Endometrial microvascular endothelial cells (primary cell): Measurements from ENCODE around the gene SFMBT1. TPM values are rescaled to one million over a fixed set of nuclear protein-coding genes. Genes with fewer than 3 reads are reported as not detected.
"Not testable (repeated sequence)": the region's sequence is repeated elsewhere in the genome, so short reads cannot be mapped to it uniquely, and the experiment has no call there.

ENCODE experiments used
- in situ Hi-C: cut with HindIII; loops from 2 replicates; pipeline ENCODE4 v1.10.0; 2017; ENCODE audit warnings: low sequenced_read_pairs, low pct_unique_long_range_greater_than_20kb; ENCODE audit errors: inconsistent ontology term
- total RNA-seq: library from RNA; depleted of rRNA; stranded (reverse); fragments of >200 nt; gene quantifications from one replicate; pipeline ENCODE4 v1.2.3, GENCODE V29; 2015; ENCODE audit errors: inconsistent ontology term

SFMBT1 gene
- total RNA-seq, 1 donor from 2014 or later: 4.9 TPM

DNA sequence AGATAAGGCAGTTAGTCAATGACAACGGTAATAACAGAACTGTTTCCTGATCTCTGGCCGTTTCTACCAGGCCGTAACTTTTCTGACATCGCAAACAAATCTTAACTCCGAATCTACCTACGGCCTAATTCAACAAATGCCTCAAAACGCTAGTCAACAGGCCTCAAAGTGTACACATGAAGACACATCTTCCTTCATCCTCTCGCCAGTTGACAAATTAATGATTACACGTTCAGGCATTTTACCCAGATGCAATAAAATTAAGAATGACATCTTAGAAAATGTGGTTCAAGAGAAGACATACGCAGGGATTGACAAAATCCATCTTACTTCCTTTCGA, 1.5 kb downstream of the SFMBT1 start:
- in situ Hi-C loops: no loop called here

DNA sequence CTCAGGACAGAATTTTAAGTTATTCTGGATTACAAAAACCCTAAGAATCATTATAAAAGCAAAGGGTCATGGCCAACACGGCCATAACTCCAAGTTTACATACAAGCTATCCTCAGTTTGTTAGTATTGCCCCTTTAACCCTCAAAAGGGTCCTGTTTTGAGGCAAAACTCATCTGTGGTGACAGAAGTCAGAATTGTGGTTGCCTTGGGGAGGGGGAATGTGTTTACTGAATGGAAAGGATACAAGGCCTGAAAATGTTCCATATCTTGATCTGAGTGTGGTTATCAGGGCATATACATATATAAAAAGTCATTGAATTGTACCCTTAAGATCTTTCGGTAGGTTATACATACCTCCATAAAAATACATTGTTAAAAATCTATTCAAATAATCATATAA, 2.1 kb downstream of the SFMBT1 start:
- in situ Hi-C loops: no loop called here

DNA sequence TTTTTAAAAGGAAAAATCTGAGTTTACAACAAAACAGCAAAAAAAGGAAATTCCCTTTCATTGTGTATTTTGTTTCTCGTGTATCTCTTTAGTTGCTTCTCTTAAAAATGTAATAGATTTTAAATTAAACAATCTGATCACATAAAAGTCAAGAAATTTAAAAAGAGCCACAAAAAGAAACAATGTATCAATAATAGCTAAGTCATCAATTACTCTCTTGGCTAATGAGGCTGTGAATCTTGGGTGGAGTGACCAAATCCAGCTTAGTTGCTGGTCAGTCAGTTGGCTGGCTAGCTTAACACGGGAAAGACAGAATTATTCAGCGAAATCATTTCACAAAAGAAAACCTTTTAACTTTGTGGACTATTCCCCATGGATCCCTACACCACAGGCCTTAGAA, 3.2 kb downstream of the SFMBT1 start:
- in situ Hi-C loops: no loop called here

DNA sequence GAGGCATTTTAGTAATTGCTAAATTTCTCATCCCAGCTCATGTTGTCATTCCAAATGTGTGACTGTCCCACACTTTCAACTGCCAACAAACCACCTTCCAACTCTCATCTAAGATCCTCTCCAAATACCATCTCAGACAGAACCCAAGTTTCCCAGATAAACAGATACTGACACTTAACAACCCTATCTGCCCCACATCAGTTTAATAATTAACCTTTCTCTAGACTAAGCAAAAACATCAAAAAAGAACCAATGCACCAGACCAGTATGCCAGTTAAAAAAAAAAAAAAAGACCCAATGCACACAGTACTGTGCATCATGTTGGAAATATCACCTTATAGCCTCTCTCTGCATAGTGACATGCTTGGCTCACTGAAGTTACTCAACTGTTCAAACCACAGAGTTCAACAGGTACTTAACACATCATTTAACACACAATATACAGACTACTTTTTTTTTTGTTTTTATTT, 5.5 kb downstream of the SFMBT1 start:
- in situ Hi-C loops: no loop called here

DNA sequence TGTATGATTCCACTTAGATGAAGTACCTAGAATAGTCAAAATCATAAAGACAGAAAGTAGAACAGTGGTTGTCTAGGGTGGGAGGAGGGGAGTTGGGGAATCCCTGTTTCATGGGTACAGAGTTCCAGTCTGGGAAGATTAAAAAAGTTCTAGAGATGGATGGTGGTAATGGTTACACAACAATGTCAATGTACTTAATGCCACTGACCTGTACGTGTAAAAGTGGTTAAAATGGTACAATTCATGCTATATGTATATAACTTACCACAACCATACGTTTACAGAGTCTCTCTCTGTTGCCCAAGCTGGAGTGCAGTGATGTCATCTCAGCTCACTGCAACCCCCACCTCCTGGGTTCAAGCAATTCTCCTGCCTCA, 6.5 kb downstream of the SFMBT1 start:
- in situ Hi-C loops: no loop called here

DNA sequence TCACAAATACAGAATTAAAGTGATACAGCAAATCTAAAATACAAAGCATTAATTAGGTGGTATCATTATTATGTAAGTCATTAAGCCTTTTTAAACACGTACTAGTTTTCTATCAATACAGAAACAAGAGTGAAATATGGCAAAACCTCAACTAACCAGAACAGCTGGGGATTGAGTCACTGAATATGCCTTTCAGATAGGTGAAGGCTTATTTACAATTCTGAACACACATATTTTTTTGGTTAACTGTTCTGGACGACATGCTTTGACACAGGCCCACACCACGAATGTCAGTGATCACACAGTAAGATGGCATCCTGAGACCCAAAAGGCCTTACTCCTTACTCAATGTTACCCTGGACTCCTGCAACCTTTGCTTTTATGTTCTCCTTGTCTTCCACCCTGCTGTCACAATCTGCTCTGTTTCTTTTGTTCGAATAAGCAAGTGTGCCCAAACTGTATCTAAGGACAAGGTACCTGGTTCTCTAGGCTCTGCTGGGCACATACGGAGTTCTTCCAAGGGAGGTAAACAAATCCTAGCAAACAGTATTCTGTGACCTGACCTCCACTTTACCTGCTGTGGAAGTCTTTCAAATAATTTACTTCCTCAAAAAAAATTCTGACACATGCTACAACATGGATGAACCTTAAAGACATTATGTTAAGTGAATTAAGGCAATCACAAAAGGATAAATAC, 7.0 kb downstream of the SFMBT1 start:
- in situ Hi-C loops: no loop called here

DNA sequence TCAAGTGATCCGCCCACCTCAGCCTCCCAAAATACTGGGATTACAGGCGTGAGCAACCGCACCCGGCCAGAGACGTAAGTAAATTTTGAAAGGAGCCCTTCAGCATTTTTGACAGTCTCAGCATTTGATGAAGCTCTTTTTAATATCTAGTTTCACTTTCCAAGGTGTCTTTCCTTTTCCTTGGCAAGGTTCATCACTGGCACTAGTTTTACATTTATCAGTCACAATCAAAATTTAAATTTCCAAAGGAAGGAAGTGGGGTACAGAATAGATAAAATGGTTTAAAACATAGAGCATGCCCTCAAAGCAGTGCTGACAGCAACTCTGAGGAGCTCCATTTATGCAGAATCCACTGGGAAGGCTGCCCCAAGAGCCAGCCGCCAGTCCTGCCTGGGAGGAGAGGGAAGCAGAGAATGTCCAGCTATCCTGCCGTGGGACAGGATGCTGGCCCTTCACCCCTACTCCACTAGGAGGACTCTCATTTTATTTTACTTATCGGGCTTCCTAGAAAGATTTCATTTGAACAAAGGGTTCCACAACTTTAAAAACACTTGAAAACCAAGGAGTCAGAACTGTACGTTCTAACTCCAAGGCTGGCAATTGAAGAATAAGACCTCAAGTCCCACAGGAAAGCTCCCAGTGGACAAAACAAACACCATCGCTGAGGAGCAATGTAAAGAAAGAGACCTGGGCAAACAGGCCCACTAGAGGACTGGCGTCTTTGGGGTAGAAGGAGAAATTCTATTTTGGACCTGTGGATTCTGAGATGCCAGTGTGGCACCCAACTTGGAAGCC, 9.9 kb downstream of the SFMBT1 start:
- in situ Hi-C loops: no loop called here

DNA sequence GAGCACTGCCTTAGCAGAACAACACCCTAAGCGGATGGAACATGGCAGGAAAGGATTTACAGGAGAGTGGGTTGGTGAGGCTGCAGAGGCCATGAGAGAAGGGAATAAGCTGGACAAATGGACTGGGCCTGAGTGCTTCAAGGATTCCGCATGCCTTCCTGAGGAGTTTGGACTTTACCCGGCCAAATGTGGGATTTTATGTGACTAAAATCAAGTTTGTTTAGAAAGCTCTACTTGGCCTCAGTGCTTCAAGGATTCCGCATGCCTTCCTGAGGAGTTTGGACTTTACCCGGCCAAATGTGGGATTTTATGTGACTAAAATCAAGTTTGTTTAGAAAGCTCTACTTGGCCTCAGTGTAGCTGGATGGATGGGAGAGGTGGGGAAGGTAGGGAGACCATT, 10.9 kb downstream of the SFMBT1 start:
- in situ Hi-C loops: not testable (repeated sequence)

DNA sequence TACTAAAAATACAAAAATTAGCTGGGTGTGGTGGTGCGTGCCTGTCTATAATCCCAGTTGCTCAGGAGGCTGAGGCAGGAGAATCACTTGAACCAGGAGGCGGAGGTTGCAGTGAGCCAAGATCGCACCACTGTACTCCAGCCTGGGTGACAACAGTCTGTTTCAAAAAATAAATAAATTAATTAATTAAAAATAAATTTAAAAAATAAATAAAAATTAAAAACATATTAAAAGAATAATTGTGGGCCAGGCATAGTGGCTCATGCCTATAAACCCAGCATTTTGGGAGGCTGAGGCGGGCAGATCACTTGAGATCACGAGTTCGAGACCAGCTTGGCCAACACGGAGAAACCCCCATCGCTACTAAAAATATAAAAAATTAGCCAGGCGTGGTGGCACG, 11.5 kb downstream of the SFMBT1 start:
- in situ Hi-C loops: not testable (repeated sequence)

DNA sequence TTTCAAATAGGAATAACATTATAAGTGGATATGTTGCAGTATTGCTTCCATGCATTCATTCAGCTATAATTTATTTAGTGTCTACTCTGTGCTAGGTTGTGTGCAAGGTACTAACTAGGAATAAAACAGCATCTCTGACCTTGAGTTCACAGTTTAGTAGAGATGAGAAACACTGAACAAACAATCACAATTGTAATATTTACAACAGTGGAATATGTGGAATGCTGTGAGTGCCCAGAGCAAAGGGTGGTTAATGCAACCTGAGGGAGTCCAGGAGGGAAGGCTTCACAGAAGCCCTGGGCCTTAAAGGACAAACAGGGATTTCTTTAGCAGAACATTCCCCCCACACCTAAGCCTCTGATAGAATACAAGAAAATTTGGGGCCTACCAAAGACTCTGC, 13.3 kb downstream of the SFMBT1 start:
- in situ Hi-C loops: no loop called here

DNA sequence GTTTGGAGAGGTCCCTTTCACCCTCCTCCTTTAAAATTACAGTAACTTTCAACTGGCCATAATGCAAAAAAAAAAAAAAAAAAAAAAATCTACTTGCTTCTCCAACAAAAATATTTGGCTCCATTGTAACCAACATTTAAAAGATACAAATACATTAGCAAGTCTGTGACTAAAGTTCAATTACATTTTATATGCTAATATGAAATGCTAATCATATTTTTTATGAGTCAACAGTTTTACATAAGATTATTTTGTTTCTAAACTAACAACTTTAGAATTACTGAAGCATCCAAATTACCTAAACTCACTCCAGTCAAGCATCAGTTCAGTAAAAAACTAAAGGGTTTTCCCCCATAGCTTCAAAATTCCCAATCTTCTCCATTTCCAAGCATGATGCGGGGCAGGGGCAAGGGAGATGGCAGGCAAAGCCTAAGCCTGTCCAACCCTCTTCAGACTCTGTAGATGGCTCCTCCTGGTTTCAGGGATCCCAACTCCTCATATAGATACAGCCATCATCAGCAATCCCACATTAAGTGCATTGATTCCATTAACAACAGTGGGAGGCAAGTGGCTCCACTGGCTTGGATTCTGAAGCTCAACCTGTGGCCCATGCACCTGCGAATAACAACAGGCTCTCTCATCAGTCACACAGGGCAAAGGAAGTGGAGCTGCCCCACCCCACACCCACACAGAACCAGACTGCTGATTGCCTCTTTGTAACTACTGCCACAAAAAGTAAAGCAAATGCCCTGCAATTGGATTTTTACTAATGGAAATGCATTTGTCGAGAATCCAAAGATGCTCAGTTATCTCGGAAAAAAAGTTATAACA, 15.0 kb downstream of the SFMBT1 start:
- in situ Hi-C loops: no loop called here

DNA sequence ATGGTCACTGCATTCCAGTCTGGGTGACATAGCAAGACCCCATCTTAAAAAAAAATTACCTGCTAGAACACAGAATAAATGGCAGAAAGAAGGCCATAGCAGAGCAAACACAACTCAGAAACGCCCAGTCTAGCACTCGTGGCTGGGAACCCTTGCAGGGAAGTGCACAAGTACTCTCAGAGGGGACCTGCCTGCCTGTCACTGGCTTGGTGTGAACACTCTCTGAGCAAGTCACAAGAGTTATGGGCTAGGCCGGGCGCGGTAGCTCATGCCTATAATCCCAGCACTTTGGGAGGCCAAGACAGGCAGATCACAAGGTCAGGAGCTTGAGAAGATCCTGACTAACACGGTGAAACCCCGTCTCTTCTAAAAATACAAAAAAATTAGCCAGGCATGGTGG, 17.2 kb downstream of the SFMBT1 start:
- in situ Hi-C loops: no loop called here

DNA sequence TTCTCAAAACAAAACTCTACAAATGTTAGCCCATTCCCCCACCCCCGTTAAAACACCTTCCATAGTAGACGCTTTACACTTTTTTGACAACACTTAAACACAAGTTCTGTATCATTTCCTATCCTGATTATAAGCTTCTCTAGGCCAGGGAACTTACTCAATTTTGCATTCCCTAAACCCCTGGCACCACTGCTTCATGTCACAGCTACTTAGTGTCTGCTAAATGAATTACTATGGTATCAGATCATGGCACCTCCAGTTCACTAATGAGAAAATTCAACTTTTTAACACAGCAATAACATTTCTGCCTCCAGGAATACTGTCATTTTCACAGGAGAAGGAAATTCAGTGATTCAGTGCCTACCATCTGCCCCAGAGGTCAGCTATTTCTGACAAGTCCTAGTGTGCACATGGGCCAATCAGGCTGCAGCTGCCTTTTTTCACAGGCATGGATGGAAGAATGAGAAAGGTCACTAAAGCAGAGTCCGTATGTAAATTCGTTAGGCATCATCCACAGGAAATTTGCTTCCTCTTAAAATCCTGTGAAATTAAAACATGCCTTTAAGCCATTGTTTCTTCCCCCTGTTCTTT, 18.5 kb downstream of the SFMBT1 start:
- in situ Hi-C loops: no loop called here

DNA sequence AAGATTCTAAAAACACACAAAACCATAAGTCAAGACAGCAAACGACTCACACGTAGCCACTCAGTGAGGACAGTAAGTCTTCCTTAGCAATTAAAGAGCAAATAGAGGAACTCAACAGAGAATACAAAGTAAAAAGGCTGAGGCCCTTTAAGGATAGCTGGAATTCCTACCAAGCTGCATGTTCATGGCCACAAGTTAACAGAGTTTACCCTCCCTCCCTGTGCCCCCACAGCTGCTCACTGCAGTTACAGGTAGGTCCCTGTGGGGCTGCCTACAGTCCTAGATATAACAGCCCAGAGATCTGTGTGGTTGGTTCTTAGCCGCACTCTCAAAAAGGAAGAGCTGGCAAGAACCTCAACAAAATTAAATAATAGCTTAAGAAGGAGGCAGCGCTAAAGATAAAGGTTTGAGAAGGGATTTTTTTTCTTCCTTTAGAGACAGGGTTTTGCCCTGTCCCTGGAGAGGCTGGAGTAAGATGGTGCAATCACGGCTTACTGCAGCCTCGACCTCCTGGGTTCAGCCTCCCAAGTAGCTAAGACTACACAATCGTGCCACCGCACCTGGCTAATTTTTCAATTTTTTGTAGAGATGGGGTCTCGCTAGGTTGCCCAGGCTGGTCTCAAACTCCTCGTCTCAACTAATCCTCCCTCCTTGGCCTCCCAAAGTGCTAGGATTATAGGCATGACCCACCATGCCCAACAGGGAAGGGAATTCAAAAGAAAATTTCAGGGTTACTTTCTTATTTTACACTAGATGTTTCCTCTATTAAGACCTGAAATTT, 19.3 kb downstream of the SFMBT1 start:
- in situ Hi-C loops: no loop called here

DNA sequence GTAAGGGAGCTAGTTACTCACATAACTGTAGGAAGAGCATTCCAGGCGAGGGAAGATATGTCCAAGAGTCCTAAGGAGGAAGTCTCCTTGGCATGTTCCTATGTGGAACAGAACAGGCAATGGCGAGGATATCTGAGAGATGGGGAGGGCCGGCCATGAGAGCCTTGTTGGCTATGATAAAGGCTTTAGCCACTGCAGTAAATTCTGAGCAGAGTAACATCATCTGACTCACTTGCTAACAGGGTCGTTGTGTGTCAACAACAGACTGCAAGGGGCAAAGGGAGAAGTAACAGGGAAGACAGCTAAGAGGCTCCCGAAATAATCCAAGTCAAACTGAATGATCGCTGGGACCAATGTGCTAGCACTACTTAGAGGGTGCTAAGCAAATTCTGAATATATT, 21.6 kb downstream of the SFMBT1 start:
- in situ Hi-C loops: no loop called here

DNA sequence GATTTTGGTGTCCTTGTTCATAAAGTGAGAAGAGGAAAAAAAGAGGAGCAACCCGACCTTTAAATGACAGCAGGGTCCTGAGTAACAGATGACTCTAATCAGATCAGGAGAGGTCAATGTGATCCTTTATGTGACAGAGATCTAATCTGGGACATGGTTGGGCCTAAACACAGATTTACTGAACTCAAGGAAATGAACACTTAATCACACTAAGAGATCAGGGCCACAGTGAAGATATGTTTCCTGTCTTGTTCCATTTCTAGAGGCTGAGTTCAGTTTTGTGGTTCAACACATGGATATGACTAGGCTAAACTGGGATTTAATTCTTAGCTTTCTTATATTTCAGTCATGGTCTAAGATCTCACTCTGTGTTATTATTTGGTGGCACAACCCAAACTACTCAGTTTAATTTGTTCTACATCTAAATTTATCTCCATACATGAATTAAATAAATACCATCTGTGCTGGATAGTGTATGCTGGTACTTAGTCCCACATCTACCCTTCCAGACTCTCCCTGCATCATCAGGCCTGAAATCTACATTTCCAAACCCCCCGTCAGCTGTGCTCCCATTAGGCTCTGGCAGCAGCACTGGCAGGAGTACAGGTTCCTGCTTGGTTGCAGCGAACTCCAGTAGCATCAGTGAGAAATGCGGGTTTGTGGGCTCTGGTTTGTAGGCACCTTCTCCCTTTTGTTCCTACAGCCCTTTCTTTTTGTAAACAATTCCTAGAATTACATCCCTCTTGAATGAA, 22.6 kb downstream of the SFMBT1 start:
- in situ Hi-C loops: no loop called here

DNA sequence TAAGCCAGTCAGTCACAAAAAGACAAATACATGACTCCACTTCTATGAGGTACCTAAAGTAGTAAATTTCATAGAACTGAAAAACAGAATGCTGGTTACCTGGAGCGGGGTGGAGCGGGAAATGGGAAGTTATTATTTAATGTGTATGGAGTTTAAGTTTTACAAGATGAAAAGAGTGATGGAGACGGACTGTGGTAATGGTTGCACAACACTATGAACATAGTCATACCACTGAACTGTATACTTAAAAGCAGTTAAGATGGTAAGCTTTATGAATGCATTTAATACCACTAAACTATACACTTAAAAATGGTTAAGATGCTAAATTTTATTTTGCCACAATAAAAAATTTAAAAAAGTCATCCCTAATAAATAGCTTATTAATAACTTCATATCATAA, 23.2 kb downstream of the SFMBT1 start:
- in situ Hi-C loops: no loop called here

DNA sequence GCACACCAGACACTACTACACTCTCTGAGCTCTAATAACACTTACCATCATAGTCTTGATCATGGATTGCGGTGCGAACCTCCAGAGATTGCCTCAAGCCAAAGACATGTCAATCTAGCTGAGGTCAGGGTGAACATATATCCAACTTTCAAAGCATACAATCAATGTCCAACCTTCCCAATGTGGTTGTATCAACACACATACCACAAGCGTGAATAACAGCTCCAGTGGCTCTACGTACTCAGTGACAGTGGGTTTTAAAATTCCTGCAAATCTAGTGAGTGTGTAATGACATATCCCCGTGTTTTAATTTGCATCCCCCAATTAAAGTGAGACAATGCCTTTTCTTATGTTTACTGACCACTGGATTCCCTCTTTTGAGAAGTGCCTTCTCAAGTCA, 29.6 kb downstream of the SFMBT1 start:
- in situ Hi-C loops: no loop called here
